Endothelial cell of umbilical vein (primary cell): ENCODE data around the gene DRAP1. TPM values are rescaled to one million over a fixed set of nuclear protein-coding genes. Genes with fewer than 3 reads are reported as not detected.

Experiments used
- BruUV-seq: library from RNA; stranded (reverse); fragments of 400-500 nt; replicated peaks from 2 replicates; lab custom pipeline; 2021; lab: Mats Ljungman, UMichigan
- CTCF ChIA-PET: fragments of 300-600, 350-600 bp; sonication (Branson Sonifier 250); formaldehyde crosslinking; loops from one replicate; lab custom pipeline; 2021; ENCODE audit warnings: antibody characterized with exemption, inconsistent platforms; lab: Charles Lee
- POLR2A ChIA-PET: fragments of 300-600, 350-600 bp; sonication (Branson Sonifier 250); formaldehyde crosslinking; loops from one replicate; lab custom pipeline; 2021; ENCODE audit warnings: antibody characterized with exemption, inconsistent platforms; lab: Charles Lee
- DNase-seq: peaks from one replicate; pipeline ENCODE4 v3.0.0-alpha.2; 2011; ENCODE audit warnings: low read depth, low spot score
- FAIRE-seq: peaks from 2 replicates; lab custom pipeline; 2011; peaks lifted over from hg19 to GRCh38; lab: Jason Lieb, UNC
- H2AFZ ChIP-seq: 2 replicates; pipeline ENCODE4 v1.6.0; 2012; ENCODE audit warnings: low read depth, low read length, control low read depth, inconsistent platforms
- H3K27ac ChIP-seq: 2 replicates; pipeline ENCODE4 v1.5.1; 2011; ENCODE audit warnings: low read depth, mild to moderate bottlenecking, control low read depth, low read length, moderate library complexity; ENCODE audit not compliant: insufficient read depth
- H3K27me3 ChIP-seq, 2 experiments: 2 replicates each; pipeline versions ENCODE4 v1.6.0 to v1.6.1; 2011; ENCODE audit warnings: low read length in 2 of 2, mixed read lengths in 1 of 2; ENCODE audit not compliant: control insufficient read depth in 2 of 2, insufficient read depth in 2 of 2
- H3K36me3 ChIP-seq, 2 experiments: 2 replicates in 1 of 2; 3 replicates in 1 of 2; pipeline ENCODE4 v1.5.1; 2011; ENCODE audit warnings: low read length in 2 of 2, mild to moderate bottlenecking in 1 of 2, moderate library complexity in 1 of 2; ENCODE audit not compliant: control insufficient read depth in 2 of 2, insufficient read depth in 2 of 2; ENCODE audit errors: extremely low read depth in 1 of 2
- H3K4me1 ChIP-seq: 3 replicates; pipeline ENCODE4 v1.5.1; 2011; ENCODE audit warnings: mild to moderate bottlenecking, low read length; ENCODE audit not compliant: control insufficient read depth, insufficient read depth; ENCODE audit errors: extremely low read depth
- H3K4me2 ChIP-seq: 2 replicates; pipeline ENCODE4 v1.6.1; 2011; ENCODE audit warnings: low read length, control low read depth, mixed read lengths; ENCODE audit not compliant: insufficient read depth
- H3K4me3 ChIP-seq, 3 experiments: fragments of 200-600 bp in 1 of 3; sonication (generic), shearing (Covaris generic) in 1 of 3; replicated peaks in 1 of 3; 2 replicates each; pipeline ENCODE4 v1.5.1; 2011 to 2016; ENCODE audit warnings: control low read depth in 3 of 3, low read length in 3 of 3, mild to moderate bottlenecking in 2 of 3, inconsistent platforms in 1 of 3, low read depth in 1 of 3, moderate library complexity in 1 of 3; ENCODE audit not compliant: insufficient read depth in 1 of 3
- H3K79me2 ChIP-seq: 2 replicates; pipeline ENCODE4 v1.6.0; 2012; ENCODE audit warnings: low read length, inconsistent platforms; ENCODE audit not compliant: control insufficient read depth, insufficient read depth
- H3K9ac ChIP-seq: replicated peaks from 2 replicates; pipeline ENCODE3; 2011; ENCODE audit warnings: low read length, control low read depth; ENCODE audit not compliant: insufficient read depth; ENCODE audit errors: extremely low read depth
- H3K9me1 ChIP-seq: replicated peaks from 3 replicates; pipeline ENCODE4 v1.6.0; 2011; ENCODE audit warnings: mild to moderate bottlenecking, low read length; ENCODE audit not compliant: control insufficient read depth, insufficient read depth; ENCODE audit errors: extremely low read depth
- H3K9me3 ChIP-seq: replicated peaks from 2 replicates; pipeline ENCODE4 v1.5.1; 2012; ENCODE audit warnings: low read length, inconsistent platforms; ENCODE audit not compliant: control insufficient read depth, insufficient read depth
- H4K20me1 ChIP-seq: replicated peaks from 2 replicates; pipeline ENCODE3; 2011; ENCODE audit warnings: mild to moderate bottlenecking, low read length; ENCODE audit not compliant: control insufficient read depth, insufficient read depth; ENCODE audit errors: extremely low read depth
- CTCF ChIP-seq, 2 donors: IDR thresholded peaks; 1 replicate in 1 of 2; 2 replicates in 1 of 2; pipeline ENCODE4 v1.5.1; 2011; ENCODE audit warnings: low read length in 2 of 2, mild to moderate bottlenecking in 2 of 2, moderate library complexity in 2 of 2, control low read depth in 1 of 2, inconsistent platforms in 1 of 2, low read depth in 1 of 2; ENCODE audit not compliant: insufficient read depth in 1 of 2; ENCODE audit errors: extremely low read depth in 1 of 2
- EZH2 ChIP-seq: IDR thresholded peaks from 2 replicates; pipeline ENCODE4 v1.6.1; 2012; ENCODE audit warnings: borderline replicate concordance, low read depth, mild to moderate bottlenecking, moderate library complexity, low read length, inconsistent platforms; ENCODE audit not compliant: severe bottlenecking
- FOS ChIP-seq: IDR thresholded peaks from 2 replicates; pipeline ENCODE4 v1.6.1; 2011; ENCODE audit warnings: mild to moderate bottlenecking, low read length, moderate library complexity, borderline replicate concordance; ENCODE audit not compliant: insufficient read depth
- GATA2 ChIP-seq: IDR thresholded peaks from 2 replicates; pipeline ENCODE4 v1.7.0; 2011; ENCODE audit warnings: low read depth, mild to moderate bottlenecking, moderate library complexity, mixed read lengths, low read length; ENCODE audit not compliant: insufficient read length, insufficient read depth
- MYC ChIP-seq: IDR thresholded peaks from one replicate; pipeline ENCODE4 v1.6.1; 2011; ENCODE audit warnings: mild to moderate bottlenecking, low read depth, low read length
- POLR2A ChIP-seq: IDR thresholded peaks from 2 replicates; pipeline ENCODE4 v1.6.1; 2012; ENCODE audit warnings: low read depth, mild to moderate bottlenecking, control low read depth, low read length
- POLR2AphosphoS5 ChIP-seq: IDR thresholded peaks from 2 replicates; pipeline ENCODE4 v1.6.1; 2012; ENCODE audit warnings: low read depth, mild to moderate bottlenecking, control low read depth, low read length, moderate library complexity; ENCODE audit not compliant: insufficient read depth
- dilution Hi-C: fragments of 300-500 bp; cut with MboI; formaldehyde crosslinking; loops from one replicate; pipeline ENCODE4 v1.15.0; 2019; ENCODE audit warnings: low sequenced_read_pairs; ENCODE audit not compliant: extremely low pct_ligation_motif_present
- intact Hi-C: fragments of 100-400 bp; cut with micrococcal nuclease; formaldehyde crosslinking; loops from one replicate; pipeline ENCODE4 v1.10.0; 2022
- polyA plus RNA-seq, 4 experiments: library from polyadenylated mRNA; depleted of rRNA in 3 of 4; stranded (reverse) in 3 of 4; unstranded in 1 of 4; fragments of >200 nt; gene quantifications; 2 replicates each; pipeline versions ENCODE4 v1.2.1 to v1.2.3, GENCODE V29; 2011 to 2012; ENCODE audit warnings: missing spikeins in 1 of 4
- total RNA-seq: library from RNA; stranded (reverse); gene quantifications from 2 replicates; pipeline ENCODE4 v1.2.3, GENCODE V29; 2021
- TF ChIP-seq, protein P1 (sequence below): IDR thresholded peaks from 2 replicates; pipeline ENCODE4 v1.6.1; 2011; ENCODE audit not compliant: insufficient read depth, insufficient read length

Gene DRAP1
- total and polyA plus RNA-seq, 2 donors (not counting 3 experiments of a cell fraction or from before 2014, with no cell fraction given) = 74.9 to 114 TPM

GRCh38 chr11:65968600-65969482, 49.6 kb downstream of the DRAP1 start:
- DNase-seq (no peak), FAIRE-seq (no peak)
- H3K27me3 ChIP-seq = no peaks in the 10 kb centered on the region
- no peaks in the 10 kb centered on the region for H3K9me3 ChIP-seq
- BruUV-seq = no TSS peak
- dilution Hi-C loops = no loop called here
- H3K4me1 ChIP-seq = no peaks in the 10 kb centered on the region
- H4K20me1 ChIP-seq = no peaks in the 10 kb centered on the region
- H3K9ac ChIP-seq = no peak overlapping the region
- no peaks in the 10 kb centered on the region for H3K9me1 ChIP-seq
- POLR2A ChIA-PET = no interaction called here
- CTCF ChIA-PET = no interaction called here
- H3K36me3 ChIP-seq = peaks cover 13 to 60% of the 10 kb centered on the region in 2 experiments
- no peak overlapping the region for H2AFZ ChIP-seq
- TF ChIP-seq FOS = no peak
- TF ChIP-seq MYC = no peak
- TF ChIP-seq GATA2 = no peak
- TF ChIP-seq, protein P1, sequence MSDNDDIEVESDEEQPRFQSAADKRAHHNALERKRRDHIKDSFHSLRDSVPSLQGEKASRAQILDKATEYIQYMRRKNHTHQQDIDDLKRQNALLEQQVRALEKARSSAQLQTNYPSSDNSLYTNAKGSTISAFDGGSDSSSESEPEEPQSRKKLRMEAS = no peak
- no peak for TF ChIP-seq EZH2
- TF ChIP-seq POLR2A = no peak
- TF ChIP-seq POLR2AphosphoS5 = no peak
- TF ChIP-seq CTCF (IDR thresholded peaks at IDR 0.05; ENCODE audit: extremely low read depth in 1 of 2, insufficient read depth in 1 of 2, low read depth in 1 of 2, low read length in 2 of 2) = no peak
- H3K4me2 ChIP-seq = no peak overlapping the region
- no peak overlapping the region for H3K27ac ChIP-seq
- no peak overlapping the region for H3K4me3 ChIP-seq
- intact Hi-C loops = no loop called here
- peaks cover 7% of the 10 kb centered on the region for H3K79me2 ChIP-seq

Other genes starting within 250 kb of the DRAP1 start
- gene KAT5, start 207.2 kb upstream of the DRAP1 start, total RNA-seq = 48.8 and 50.2 TPM in 2 replicates
- 31.4 and 35.8 TPM in 2 replicates for gene KAT5, start 207.2 kb upstream of the DRAP1 start, polyA plus RNA-seq
- gene RNASEH2C, start 198.6 kb upstream of the DRAP1 start, total RNA-seq = 46.4 and 62.0 TPM in 2 replicates
- 110 and 113 TPM in 2 replicates for gene RNASEH2C, start 198.6 kb upstream of the DRAP1 start, polyA plus RNA-seq
- gene AP5B1, start 138.4 kb upstream of the DRAP1 start, total RNA-seq = 15.3 and 15.5 TPM in 2 replicates
- gene AP5B1, start 138.4 kb upstream of the DRAP1 start, polyA plus RNA-seq = 9.2 and 13.0 TPM in 2 replicates
- gene OVOL1, start 132.4 kb upstream of the DRAP1 start, total RNA-seq = not detected in 2 replicates
- gene OVOL1, start 132.4 kb upstream of the DRAP1 start, polyA plus RNA-seq = not detected in 2 replicates
- 1.0 TPM in 1 of 2 replicates, not detected in the other for gene SNX32, start 85.5 kb upstream of the DRAP1 start, total RNA-seq
- gene SNX32, start 85.5 kb upstream of the DRAP1 start, polyA plus RNA-seq = 0.19 and 0.29 TPM in 2 replicates
- gene CFL1, start 61.2 kb upstream of the DRAP1 start, total RNA-seq = 1,783 and 1,844 TPM in 2 replicates
- gene CFL1, start 61.2 kb upstream of the DRAP1 start, polyA plus RNA-seq = 2,403 and 2,689 TPM in 2 replicates
- gene MUS81, start 59.0 kb upstream of the DRAP1 start, total RNA-seq = 68.4 and 76.9 TPM in 2 replicates
- 57.9 and 64.5 TPM in 2 replicates for gene MUS81, start 59.0 kb upstream of the DRAP1 start, polyA plus RNA-seq
- gene EFEMP2, start 46.6 kb upstream of the DRAP1 start, total RNA-seq = 76.5 and 81.7 TPM in 2 replicates
- 207 and 259 TPM in 2 replicates for gene EFEMP2, start 46.6 kb upstream of the DRAP1 start, polyA plus RNA-seq
- gene CTSW, start 39.6 kb upstream of the DRAP1 start, total RNA-seq = not detected in 2 replicates
- gene CTSW, start 39.6 kb upstream of the DRAP1 start, polyA plus RNA-seq = not detected in 2 replicates
- 88.5 and 105 TPM in 2 replicates for gene FIBP, start 31.0 kb upstream of the DRAP1 start, total RNA-seq
- 162 and 210 TPM in 2 replicates for gene FIBP, start 31.0 kb upstream of the DRAP1 start, polyA plus RNA-seq
- 103 and 105 TPM in 2 replicates for gene CCDC85B, start 28.8 kb upstream of the DRAP1 start, total RNA-seq
- 107 and 132 TPM in 2 replicates for gene CCDC85B, start 28.8 kb upstream of the DRAP1 start, polyA plus RNA-seq
- 52.6 and 53.8 TPM in 2 replicates for gene FOSL1, start 19.0 kb upstream of the DRAP1 start, total RNA-seq
- 16.6 and 18.1 TPM in 2 replicates for gene FOSL1, start 19.0 kb upstream of the DRAP1 start, polyA plus RNA-seq
- gene C11orf68, start 364 bp upstream of the DRAP1 start, total RNA-seq = 32.8 and 35.6 TPM in 2 replicates
- 66.5 and 84.8 TPM in 2 replicates for gene C11orf68, start 364 bp upstream of the DRAP1 start, polyA plus RNA-seq
- gene TSGA10IP, start 26.1 kb downstream of the DRAP1 start, total RNA-seq = not detected in 2 replicates
- not detected in 2 replicates for gene TSGA10IP, start 26.1 kb downstream of the DRAP1 start, polyA plus RNA-seq
- 58.9 and 62.7 TPM in 2 replicates for gene SART1, start 42.3 kb downstream of the DRAP1 start, total RNA-seq
- 17.3 and 21.8 TPM in 2 replicates for gene SART1, start 42.3 kb downstream of the DRAP1 start, polyA plus RNA-seq
- gene EIF1AD, start 82.7 kb downstream of the DRAP1 start, total RNA-seq = 39.7 and 42.4 TPM in 2 replicates
- 35.7 and 39.3 TPM in 2 replicates for gene EIF1AD, start 82.7 kb downstream of the DRAP1 start, polyA plus RNA-seq
- 246 and 269 TPM in 2 replicates for gene BANF1, start 83.1 kb downstream of the DRAP1 start, total RNA-seq
- 367 and 376 TPM in 2 replicates for gene BANF1, start 83.1 kb downstream of the DRAP1 start, polyA plus RNA-seq
- 0.46 and 0.92 TPM in 2 replicates for gene CST6, start 92.6 kb downstream of the DRAP1 start, total RNA-seq
- gene CST6, start 92.6 kb downstream of the DRAP1 start, polyA plus RNA-seq = 2.2 and 2.5 TPM in 2 replicates
- 1.0 and 1.3 TPM in 2 replicates for gene CATSPER1, start 107.1 kb downstream of the DRAP1 start, total RNA-seq
- 0.68 and 0.89 TPM in 2 replicates for gene CATSPER1, start 107.1 kb downstream of the DRAP1 start, polyA plus RNA-seq
- not detected in 2 replicates for gene GAL3ST3, start 129.7 kb downstream of the DRAP1 start, total RNA-seq
- 0.15 and 0.24 TPM in 2 replicates for gene GAL3ST3, start 129.7 kb downstream of the DRAP1 start, polyA plus RNA-seq
- 179 and 196 TPM in 2 replicates for gene SF3B2, start 132.9 kb downstream of the DRAP1 start, total RNA-seq
- gene SF3B2, start 132.9 kb downstream of the DRAP1 start, polyA plus RNA-seq = 99.4 and 132 TPM in 2 replicates
- gene PACS1, start 150.8 kb downstream of the DRAP1 start, total RNA-seq = 52.8 and 64.4 TPM in 2 replicates
- gene PACS1, start 150.8 kb downstream of the DRAP1 start, polyA plus RNA-seq = 24.8 and 26.4 TPM in 2 replicates